Eye (tissue), 1 donor: ENCODE data around the gene METTL26.
A peak's percentile ranks its signal among the peaks of the same experiment; 100 is the strongest.

Experiments
- DNase-seq: peaks from one replicate; pipeline ENCODE4 v3.0.0-alpha.2; 2015

METTL26 gene

DNA sequence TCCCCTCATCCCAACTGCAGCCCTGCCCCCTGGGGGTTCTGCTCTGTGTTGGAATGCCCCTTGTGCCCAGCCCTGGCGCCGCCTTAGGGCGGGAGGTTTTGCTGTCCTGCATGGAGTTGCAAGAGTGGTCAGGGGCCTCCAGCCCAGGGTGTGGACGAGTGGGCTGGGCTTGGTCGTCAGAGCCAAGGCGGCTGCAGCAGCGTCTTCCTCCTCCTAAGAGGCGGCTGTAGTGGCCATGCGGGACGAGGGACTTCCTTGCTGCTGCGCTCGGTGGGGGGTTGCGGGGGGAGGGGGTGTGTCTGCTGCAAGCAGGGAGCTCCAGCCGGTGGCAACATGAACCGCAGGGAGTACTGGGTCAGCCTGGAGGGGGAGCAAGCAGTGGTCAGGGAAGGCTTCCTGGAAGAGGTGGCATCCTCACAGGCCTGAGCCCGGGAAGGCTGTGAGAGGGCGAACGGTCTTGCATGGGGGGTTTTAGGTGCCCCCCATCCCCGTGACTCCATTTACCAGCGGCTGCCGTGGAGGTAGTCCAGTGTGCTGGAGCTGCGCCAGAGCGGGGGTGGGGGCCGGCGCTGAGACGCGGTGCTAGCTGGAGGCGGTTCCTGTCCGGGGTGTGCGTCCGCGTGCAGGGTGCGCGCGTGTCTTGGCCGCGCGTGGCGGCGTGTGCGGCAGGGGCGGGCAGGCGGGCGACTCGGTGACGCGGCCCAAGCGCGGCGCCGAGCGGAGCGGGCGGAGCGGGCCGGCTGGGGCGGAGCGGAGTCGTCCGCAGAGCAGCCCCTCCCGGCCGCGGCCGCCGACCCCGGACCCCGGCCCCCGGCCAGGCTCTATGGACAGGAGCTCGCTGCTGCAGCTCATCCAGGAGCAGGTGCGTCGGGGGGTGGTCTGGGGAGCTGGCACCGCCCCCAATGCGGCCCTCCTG, 39.1 kb upstream of the METTL26 start, which contains the start of gene RHBDL1:
RHBDL1 (plus strand) TSS at position 704 of the 916 bp plus-strand sequence; CDS start at position 824, 120 bp downstream.
- DNase-seq, result peak; percentile 55

DNA sequence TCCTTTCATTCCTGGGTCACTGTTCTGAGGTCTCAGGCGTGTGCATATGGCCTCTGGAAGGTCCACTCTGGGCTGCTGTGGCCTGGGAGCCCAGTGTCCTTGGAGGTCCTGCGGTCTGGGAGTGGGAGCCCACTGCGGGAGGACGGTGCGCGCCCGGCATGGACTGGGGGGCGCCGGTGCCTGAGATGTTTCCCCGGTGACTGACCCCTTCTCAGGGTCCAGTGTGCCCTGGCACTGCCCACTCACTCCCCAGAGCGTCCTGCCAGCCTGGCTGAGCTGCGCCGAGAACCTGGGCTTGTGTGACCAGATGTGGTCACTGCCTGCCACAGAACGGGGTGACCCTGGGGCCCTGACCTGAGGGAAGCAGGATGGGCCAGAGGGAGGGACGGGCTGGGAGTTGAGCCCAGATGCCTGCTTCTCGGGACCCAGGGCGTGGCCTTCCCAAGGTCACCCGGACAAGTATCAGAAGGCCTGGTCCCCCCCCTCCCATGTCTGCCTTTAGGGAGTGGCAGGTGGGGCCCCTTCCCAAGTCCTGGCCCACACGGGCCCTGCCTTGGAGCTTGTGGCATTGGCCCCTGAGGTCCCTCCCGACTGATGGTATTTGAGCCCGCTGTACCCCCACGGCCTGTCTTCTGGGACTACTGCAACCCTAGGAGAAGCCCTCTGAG, 38.2 kb upstream of the METTL26 start:
- DNase-seq, result no peak

DNA sequence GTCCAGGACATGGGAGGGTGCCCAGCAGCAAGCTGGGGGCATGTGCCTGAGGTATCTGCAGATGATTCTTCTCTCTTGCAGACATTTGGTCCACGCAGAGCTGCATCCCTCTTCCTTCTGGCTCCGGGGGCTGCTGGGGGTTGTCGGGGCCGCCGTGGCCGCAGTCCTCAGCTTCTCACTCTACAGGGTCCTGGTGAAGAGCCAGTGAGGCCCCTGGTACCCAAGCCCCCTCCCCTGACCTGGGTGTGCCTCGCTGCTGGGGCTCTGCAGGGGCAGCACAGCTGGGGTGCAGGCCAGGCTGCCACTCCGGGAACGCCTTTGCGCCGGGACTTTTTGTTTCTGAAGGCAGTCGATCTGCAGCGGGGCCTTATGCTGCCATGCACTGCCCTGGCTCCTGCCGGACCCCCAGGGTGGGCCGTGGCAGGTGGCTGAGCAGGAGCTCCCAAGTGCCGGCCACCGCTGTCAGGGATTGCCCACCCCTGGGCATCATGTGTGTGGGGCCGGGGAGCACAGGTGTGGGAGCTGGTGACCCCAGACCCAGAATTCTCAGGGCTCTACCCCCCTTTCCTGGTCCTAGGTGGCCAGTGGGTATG, 37.4 kb upstream of the METTL26 start:
- no peak for DNase-seq

GRCh38 chr16:672851-673250, 36.7 kb upstream of the METTL26 start:
- no peak for DNase-seq

DNA sequence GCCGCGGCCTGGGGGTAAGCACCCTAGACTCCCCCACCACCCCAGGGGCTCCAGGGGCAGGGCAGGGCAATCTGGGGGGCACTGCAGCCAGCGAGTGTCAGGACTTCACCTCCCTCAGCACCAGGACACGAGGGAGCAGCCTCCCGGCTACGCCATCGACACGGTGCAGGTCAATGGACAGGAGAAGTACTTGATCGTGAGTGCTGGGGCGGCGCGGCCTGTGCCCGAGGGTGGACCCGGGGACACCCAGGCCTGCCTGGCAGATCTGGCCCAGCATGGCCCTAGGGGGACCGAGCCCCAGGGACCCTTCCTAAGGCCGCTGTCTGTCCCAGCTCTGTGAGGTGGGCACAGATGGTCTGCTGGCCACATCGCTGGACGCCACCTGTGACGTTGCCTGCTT, 36.3 kb upstream of the METTL26 start:
- no peak for DNase-seq

DNA sequence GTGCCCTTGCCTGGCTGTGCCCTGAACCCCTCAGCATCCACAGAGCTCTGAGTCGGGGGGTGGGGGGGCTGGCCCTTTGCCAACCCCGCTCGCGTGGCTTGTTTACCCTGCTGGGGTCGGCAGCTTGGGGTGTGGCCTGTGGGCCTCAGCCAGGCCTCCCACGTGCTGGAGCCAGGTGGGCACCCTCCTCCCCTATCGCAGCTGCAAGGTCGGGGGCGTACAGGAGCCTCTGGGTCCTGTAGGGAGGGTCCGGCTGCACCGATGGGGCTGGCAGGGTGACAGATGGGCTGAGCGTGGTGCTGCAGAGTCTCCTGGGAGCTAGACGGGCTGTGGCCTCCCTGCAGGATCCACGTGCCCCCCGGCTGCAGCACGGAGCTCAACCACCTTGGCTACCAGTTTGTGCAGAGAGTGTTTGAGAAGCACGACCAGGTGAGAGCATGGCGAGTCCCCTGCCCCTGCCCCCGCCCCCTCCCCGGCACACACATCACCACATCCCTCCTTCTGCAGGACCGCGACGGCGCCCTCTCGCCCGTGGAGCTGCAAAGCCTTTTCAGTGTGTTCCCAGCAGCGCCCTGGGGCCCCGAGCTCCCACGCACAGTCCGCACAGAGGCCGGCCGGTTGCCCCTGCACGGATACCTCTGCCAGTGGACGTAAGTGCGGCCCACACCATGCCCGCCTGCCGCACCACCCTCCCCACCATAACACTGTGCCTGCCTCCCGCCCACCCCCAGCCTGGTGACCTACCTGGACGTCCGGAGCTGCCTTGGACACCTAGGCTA, 35.4 kb upstream of the METTL26 start:
- no peak for DNase-seq

DNA sequence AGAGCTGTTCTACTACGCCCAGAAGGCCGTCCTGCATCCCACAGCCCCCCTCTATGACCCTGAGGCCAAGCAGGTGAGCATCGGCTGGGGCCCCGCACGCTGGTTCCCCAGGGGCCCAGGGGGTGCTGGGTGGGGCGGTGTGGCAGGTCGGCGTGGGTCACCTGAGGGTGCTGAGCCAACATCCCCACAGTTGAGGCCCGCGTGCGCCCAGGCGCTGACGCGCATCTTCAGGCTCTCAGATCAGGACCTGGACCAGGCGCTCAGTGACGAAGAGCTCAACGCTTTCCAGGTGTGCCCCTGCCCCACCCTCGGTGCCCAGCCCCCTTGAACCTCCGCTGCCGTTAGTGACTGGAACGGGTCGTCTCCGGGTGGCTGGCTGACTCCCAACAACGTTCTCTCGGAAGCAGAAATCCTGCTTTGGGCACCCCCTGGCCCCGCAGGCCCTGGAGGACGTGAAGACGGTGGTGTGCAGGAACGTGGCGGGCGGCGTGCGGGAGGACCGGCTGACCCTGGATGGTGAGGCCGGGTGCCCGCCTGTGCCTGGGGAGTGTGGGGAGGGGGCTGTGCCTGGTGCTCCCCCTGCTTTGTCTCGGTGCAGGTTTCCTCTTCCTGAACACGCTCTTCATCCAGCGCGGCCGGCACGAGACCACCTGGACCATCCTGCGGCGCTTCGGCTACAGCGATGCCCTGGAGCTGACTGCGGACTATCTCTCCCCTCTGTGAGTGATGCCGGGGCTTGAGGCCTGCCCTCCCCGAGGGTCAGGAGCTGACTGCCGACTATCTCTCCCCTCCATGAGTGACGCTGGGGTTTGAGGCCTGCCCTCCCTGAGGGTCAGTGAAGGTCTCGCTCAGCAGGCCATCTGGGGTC, 34.6 kb upstream of the METTL26 start:
- DNase-seq, result no peak

DNA sequence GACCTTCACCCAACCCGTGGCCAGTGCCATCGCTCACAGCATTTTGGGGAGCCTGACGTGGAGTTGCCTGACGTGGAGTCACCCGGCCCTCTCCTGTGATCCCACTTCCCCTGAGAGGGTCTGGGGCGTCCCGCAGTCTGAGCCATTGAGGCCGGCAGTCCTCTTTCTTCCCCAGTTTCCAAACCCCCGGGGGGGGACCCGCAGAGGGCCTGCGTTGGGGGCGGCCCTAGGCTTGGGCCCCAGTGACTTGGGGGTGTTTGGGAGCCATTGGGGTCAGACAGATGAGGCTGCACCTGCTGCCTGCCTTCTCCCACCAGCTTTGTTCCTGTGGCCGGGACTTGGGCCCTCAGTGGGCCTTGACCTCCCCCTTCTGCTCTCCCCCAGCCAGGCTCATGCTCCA, 33.6 kb upstream of the METTL26 start:
- DNase-seq, result no peak

GRCh38 chr16:668519-669171, 32.5 kb upstream of the METTL26 start:
- DNase-seq, result peak; percentile 13

GRCh38 chr16:667780-668518, 31.8 kb upstream of the METTL26 start, which contains the start of gene RHOT2:
TSS of gene RHOT2 (plus strand) at chr16:668132. CDS start at chr16:668200, 68 bp downstream.
- peak; percentile 95 for DNase-seq

GRCh38 chr16:667113-667779, 31.1 kb upstream of the METTL26 start:
- DNase-seq, result no peak

GRCh38 chr16:666572-666971, 30.5 kb upstream of the METTL26 start:
- no peak for DNase-seq

DNA sequence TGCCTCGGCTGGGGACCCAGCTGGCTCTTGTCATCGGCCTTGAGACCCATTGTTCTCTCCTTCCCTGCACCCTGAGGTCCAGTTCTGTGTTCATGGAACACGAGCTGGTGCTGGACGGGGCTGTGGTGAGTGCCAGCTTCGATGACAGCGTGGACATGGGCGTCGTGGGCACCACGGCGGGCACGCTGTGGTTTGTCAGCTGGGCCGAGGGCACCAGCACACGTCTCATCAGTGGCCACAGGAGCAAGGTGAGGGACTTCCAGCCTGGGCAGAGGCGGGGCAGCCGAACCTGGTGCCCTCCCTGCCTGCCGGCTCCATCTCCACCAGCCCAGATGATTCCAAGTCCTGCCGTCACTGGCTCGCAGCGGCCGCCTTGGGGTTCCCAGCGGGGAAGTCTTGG, 26.5 kb upstream of the METTL26 start:
- no peak for DNase-seq

DNA sequence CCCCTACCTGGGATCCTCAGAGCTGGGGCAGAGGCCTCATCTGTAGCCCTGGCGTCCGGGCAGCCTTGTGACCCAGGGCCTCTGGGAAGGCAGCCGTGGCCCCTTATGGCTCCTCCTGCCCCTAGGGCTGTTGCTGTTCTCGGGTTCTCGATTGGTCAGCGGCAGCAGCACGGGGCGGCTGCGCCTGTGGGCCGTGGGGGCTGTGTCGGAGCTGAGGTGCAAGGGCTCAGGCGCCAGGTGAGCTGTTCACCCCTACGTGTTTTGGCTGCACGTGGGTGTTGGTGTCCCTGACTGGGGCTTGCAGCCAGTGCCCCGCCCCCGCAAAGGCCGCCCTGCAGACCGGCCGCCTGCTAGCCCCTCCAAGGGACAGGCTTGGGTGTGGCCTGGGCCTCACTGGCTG, 26.0 kb upstream of the METTL26 start:
- DNase-seq, result no peak

DNA sequence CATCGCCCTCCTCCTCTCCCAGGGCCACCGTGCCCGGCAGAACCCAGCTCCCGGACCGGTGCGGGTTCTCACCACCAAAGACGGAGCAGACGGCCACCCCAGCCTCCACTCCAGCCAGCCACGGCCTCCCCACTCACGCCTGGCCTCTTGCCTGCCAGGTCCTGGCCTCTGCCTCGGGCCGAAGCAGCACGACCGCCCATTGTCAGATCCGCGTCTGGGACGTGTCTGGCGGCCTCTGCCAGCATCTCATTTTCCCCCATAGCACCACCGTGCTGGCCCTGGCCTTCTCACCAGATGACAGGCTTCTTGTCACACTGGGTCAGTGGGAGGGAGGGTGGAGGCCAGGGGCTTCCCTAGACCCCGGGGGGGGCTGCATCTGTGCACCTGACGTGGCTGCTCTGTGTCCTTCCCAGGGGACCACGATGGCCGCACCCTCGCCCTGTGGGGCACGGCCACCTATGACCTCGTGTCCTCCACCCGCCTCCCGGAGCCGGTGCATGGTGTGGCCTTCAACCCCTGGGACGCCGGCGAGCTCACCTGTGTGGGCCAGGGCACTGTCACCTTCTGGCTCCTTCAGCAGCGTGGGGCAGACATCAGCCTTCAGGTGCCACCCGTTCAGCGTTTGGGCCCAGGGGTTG, 25.2 kb upstream of the METTL26 start:
- DNase-seq, result no peak

DNA sequence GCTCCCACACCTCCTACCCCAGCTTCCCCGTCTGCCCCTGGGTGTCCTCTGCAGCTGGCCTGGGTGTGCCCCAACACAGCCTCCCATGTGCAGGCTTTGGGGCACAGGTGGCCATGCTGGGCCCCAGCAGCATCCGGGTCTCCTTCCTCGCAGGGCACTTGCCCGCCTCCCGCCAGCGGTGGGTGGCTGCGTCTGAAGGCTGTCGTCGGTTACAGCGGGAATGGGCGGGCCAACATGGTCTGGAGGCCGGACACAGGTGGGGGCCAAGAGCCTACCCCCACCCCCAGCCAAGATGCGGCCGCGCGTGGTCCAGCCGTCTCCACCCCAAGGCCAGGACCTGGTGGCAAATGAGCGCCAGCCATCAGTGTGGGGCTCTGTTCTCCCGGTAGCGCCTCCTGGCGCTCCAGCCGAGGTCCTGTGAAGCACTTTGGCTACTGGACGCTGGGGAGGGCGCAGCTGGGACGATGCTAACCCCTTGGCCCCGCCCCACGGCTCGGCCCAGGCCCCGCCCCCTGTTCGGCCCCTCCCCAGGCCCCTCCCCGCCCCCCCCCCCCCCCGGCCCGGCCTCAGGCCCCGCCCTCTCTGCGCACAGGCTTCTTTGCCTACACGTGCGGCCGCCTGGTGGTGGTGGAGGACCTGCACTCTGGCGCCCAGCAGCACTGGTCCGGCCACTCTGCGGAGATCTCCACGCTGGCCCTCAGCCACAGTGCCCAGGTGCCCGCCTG, 24.5 kb upstream of the METTL26 start:
- peak; percentile 92 for DNase-seq

GRCh38 chr16:660132-660458, 24.0 kb upstream of the METTL26 start:
- DNase-seq, result no peak

DNA sequence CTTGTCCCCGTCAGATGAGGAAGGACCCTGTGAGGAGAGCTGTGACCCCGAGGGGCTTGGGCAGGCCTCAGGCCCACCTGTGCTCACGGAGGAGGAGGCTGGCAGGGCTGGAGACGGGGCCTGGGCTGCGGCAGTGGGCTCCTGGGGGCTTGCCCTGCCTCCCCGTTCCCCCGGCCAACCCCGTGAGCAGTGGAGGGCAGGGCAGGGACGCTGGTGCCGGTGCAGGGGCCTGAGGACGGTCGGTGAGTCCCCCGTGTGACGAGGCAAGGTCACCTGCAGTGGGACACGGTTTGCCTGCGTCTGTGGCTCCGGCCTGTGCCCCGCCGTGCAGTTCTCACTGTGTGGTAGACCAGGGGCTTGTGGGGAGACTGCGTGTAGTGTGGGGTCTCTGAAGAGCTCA, 23.5 kb upstream of the METTL26 start:
- no peak for DNase-seq
